Stimulated activated CD8-positive, alpha-beta memory T cell treated with anti-CD3 and anti-CD28 coated beads, Interleukin-12 subunit alpha, Interleukin-12 subunit beta, amount 100 ng/mL, for 1 hour (primary cell): Measurements from ENCODE around the gene TOPORS.
A peak's percentile ranks its signal among the peaks of the same experiment; 100 is the strongest.
"Not testable (repeated sequence)": the region's sequence is repeated elsewhere in the genome, so short reads cannot be mapped to it uniquely, and the experiment has no call there.

ENCODE experiments used
- DNase-seq: peaks from one replicate; pipeline ENCODE4 v3.0.0-alpha.2; 2020; ENCODE audit warnings: low read depth

TOPORS gene

DNA sequence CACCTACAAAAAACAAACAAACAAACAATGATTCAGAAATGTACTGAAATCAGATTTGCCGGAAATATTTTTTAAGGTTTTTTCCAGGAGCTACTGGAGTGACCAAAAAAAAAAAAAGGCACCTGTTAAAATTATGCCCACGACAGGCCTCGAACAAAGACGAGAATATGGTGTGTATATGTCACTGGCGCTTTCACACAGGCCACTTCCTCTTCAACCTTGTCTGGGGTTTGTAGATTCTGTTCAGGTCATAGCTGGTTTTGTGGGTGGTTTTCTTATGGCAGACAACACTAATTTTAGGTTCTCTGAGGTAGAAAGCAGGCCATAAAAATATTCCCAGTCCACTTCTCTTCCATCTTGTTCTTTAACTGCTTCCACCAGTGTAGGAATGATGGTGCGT is 13.6 kb upstream of the TOPORS start:
- no peak for DNase-seq

DNA sequence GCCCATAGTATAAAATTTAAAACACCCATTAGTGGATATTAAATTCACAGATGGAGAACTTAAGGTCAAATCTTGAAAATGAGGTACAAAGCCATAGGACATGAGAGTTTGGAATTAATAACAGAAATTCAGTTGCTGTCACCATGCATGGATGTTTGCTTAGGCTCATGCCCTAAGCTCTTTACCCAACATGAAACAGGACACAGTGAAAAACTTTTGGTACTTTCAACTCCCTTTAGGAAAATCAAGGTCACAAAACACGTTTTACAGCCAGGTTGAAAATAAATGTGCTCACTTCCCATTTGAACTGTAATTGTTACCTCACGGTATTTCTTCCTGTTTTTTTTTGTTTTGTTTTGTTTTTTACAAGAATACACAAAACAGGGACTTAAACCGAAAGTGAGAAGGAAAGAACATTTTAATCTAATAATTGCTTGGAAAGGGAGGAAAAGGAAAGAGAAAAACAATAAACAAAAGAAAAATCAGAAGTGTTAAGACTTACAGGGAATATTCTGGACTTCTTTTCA is 6.1 kb upstream of the TOPORS start:
- DNase-seq: no peak

DNA sequence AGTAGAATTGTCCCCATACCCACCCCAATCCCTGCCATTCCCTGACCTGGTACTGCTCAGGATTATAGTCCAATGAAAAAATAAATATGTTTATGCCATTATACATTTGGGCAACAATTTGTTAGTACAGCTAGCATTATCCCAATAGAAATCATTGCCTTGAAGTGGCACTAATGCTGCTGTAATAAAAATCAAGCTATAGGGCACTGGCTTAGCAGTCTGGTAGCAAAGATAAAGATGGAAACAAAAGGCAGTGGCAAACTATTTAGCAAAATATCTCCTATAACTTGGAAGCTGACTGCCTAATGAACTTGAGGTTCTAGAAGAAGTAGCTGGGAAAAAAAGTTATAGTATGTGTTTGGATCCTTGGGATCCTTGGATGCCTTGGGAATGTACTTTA is 2.2 kb upstream of the TOPORS start:
- DNase-seq: no peak

DNA sequence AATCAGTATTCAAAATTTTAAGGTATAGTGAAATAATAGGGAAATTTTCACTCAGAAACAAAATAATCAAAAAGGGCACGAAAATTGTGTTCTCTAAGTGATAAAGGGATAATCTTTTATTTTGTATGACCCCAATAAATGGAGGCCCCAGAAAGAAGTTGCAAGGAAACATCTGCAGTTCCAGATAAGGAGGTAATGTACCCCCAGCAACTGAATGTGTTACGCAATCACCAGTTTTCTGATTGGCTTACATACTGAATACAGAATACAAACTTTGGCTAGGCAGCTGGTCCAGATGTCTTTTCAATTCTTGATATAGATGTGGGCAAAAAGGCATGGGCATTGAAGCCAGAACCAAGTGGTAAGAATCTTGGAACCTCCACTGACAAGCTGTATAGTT is 1.7 kb upstream of the TOPORS start:
- no peak for DNase-seq

DNA sequence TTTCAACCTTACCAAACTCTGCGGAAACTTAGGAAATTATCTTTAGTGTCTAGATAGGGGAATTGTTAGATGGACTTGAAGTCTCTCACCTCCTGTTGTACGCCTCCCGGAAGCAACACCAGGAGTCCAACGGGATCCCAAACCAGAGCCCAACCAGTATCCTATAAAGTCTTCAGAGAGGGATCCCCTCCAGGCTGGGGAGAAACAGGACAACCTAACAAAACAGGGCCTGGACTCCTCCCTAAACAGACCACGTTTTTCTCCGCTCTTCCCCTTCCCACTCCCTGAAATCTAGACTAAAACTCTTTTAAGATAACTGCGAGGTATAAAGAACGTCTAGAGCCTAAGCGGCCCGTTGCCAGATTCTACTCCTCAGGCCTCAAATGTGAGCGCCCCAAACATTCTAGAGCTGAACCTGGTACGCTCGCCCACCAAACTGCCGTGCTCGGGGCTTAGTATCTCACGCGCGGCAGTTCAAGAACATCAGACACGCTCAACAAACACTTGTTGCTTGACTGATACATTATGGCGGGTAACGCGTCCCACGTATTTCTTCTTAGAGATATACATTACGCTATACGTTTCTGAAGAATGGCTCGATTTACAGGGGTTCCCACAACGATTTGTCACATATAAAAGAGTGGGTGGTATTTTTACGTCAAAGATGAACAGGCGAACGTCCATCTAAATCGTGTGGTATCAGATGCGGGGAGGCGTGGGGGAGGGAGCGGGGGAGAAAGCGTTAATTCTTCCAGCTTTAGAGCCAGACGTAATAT is 922 bp downstream of the TOPORS start:
- DNase-seq: peak; percentile 20

DNA sequence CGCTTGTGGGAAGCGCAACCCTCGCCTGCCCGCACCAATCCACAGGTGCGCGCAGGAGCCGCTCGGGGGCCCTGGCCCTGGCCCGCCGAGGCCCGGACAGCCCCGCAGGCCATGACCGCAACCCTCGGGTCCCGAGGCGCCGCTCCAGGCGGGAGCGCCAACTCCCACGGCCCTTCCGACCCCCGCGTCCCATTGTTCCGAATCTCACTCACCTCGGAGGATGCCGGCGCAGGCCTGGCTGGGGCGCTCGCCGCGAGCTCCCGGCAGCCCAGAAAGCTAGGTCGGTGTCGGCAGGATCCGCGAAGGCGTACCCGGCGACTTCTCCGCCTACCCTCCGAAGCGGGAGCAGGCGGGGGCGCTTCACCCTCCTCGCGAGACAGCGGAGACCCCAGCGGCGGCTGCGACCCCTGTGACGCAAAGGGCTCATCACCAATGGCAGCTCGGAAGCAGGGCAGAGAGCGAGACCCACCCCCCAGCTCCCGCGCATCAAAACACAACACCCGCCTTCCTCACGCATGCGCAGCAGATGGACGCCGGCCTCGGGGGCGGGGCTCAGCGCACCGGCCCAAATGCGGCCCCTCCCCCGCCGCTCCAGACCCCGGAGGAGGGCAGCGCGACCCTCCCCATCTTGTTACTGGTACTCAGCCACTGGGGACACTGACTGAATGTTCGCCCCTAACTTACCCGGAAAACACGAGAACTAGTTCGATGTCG is 1.7 kb downstream of the TOPORS start:
- DNase-seq: peak; percentile 93

DNA sequence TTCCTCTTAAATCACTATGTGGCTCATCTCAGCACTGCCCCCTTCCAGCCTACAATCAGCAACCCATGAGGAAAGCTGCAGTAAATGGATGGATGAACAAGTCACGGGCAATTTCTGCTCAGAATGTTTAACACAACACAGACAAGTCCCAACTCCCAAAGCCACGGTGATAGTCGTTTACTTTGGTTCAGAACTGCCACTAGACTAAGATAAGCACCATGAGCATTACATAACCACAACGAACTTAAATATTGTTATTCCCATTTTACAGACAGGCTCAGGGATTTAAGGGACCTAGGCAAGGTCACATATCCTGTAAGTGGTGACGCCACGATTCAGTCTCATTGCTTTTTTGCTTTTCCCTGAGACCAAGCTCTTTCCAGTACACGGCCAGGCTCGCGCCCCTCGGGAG is 2.2 kb downstream of the TOPORS start:
- DNase-seq: no peak

DNA sequence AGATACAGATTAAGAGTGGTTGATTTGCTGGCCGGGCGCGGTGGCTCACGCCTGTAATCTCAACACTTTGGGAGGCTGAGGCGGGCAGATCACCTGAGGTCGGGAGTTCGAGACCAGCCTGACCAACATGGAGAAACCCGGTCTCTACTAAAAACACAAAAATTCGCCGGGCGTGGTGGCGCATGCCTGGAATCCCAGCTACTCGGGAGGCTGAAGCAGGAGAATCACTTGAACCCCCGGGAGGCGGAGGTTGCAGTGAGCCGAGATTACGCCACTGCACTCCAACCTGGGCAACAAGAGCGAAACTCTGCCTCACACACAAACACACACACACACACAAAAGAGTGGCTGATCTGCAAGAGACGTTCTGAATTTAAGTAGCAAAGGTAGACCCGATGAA is 4.2 kb downstream of the TOPORS start:
- DNase-seq: not testable (repeated sequence)

DNA sequence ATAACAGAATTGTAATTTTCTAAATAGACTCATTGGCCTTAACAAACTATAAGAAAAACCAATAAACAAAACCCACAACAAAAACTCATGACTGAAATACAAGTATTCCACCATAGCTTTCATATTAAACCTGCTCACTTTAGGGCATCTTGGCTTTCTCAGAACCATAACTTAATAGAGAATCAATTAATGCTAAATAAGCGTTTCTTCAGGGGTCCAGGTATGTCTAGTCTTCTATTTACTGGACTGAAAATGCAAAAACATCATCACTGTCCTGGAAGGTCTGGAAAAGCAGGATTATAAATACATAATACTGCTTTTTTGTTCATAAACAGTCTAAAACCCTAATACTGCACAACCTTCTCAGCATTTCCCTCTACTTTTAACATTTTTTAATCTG is 6.5 kb downstream of the TOPORS start:
- DNase-seq: no peak

DNA sequence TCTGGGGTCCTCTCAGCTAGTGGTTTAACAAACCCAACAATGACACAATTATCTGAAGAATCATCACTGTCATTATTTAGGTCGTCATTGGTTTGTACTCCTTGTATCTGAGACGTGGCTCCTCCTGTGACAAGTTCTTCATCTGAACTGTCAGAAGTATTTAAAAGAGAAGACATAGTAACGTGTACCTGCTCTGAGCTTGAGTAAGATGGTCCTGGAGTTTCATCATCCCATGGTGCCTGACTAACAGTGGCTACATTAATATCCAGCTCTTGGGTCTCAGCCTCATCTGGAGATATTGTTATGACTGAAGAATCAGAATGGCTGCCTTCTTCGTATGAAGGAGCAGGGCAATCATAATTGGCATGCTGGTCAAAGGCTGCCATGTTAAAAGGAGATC is 9.3 kb downstream of the TOPORS start:
- no peak for DNase-seq

DNA sequence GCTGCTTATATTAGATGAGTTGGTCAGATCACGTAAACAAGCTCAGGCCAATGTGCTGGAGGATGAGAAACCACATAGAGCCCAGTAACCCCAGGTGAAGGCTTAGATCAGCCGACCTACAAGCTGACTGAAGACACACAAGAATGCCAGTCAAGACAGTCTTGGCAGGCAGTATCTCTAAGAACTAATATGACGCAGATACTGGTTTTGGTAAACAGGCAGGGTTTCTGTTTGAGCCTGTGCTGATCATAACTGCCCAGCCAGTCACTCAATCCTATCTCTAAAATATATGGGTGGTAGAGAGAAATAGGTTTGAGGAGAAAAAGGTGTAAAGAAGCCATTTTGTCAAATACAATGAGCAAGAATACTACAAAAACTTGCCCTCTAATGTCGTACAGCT is 18.6 kb downstream of the TOPORS start:
- no peak for DNase-seq

DNA sequence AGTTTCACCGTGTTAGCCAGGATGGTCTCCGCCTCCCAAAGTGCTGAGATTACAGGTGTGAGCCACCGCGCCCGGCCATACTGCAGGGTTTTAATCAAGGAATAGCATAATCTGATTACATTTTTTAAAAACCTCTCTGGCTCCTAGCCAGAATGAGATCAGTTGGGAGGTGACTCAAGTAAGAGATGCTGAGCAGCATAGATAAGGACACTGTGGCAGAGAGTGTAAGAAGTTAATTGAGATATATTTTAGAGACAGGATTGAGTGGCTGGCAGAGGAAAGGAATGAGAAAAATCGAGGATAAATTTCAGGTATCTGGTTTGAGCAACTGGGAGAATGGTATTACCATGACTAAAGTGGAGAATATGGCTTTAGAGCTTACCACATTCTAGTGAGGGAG is 19.1 kb downstream of the TOPORS start:
- no peak for DNase-seq

DNA sequence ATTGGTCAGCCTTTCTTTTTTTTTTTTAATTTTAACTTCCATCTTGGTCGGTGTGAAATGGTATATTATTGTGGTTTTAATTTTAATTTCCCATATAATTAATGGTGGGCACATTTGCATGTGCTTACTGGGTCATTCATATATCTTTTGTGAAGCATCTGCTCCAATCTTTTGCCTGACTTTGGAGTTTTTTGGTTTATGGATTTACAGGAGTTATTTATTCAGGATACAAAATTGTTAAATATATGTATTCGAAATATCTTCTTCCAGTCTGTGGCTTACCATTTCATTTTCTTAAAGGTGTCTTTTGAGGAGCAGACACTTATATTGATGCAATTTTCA is 25.7 kb downstream of the TOPORS start:
- no peak for DNase-seq

DNA sequence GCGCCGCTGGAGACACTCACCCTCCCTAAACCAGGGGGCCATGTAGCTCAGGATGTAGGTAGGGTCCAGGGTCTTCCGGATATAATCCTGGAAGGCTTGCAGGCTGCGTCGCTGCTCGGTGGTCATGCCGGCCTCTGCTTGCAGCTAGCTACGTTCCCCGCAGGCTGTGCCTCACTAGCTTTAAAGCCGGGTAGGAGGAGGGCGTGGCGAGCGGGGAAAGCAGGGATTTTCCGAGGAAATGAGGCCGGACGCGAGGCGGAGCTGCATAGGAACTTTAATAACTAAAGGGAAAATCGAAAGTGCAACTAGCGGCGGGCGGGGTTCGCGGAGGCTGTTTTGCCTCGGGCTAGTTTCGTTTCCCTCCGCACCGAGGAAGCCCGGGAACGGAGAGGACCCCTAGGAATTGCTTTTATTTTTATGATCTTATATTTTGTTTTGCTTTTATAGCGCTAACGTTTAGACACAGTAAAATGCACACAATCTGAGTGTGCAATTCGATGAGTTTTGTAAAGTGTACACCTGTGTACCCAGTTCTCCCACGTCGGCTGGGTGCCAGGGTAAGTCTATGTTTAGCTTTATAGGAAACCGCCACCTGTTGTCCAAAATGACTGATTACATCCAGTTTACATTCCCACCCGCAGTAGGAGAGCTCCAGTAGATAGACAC is 26.2 kb downstream of the TOPORS start, which contains the start of gene RIGI:
RIGI (minus strand) TSS at position 156 of the 666 bp plus-strand sequence; CDS start at position 126, 30 bp downstream.
- peak; percentile 71 for DNase-seq

DNA sequence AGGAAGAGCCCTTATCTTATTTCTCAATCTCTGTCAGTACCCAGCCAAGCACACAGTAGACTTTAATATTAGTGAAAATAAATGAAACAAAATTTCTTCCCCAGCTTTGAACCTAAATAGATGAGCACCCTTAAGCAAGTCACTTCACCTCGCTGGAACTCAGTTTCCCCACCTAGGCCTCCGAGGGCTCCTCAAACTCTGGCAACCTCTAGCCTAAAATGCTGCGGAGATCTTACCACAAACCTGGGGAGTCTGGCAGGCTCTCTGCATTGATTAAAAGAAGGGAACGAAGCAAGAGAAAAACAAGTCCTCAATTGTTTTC is 26.7 kb downstream of the TOPORS start:
- DNase-seq: no peak

DNA sequence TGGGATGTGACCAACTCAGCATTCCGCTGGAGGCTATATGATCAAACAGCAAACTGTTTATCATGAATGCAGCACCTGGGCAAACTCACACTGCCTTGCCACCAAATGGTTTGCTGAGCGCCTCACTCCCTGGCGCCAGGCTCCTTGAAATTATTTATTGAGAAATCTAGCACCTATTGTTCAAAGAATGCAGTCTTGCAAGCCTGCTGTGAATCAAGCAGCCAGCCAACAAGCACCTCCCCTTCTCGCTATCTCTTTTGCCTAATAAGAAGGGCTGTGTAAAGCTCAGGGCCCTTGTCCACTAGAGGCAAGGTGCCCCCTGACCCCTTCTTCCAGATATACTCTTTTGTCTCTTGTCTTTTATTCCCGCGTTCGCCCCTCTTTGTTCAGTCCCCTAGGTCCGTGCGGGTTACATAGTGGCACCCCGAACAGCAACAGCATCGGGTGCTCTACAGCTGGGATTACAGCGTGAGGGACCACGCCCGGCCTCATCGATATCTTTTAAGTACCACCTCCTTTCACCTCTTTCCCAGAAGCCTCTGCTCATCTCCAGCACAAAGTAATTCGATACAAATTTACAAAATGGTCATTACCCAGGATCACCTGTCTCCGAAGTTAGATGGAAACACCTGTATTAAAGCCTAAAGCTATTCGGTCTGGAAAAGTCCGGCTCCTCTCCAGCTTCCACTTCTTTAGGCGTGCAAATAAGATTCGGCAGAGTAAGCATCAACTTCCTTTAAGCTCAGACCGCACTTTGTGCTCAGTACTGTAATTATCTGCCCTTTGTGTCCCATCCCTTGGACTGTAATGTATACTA is 27.3 kb downstream of the TOPORS start:
- no peak for DNase-seq

DNA sequence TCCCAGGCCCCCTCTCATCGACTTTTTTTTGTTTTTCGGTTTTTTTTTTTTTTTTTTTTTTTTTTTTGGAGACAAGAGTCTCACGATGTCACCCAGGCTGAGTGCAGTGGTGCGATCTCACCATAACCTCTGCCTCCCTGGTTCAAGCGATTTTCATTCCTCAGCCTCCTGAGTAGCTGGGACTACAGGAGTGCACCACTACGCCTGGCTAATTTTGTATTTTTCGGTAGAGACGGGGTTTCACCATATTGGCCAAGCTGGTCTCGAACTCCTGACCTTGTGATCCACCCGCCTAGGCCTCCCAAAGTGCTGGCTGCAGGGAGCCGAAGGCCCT is 27.9 kb downstream of the TOPORS start:
- not testable (repeated sequence) for DNase-seq

DNA sequence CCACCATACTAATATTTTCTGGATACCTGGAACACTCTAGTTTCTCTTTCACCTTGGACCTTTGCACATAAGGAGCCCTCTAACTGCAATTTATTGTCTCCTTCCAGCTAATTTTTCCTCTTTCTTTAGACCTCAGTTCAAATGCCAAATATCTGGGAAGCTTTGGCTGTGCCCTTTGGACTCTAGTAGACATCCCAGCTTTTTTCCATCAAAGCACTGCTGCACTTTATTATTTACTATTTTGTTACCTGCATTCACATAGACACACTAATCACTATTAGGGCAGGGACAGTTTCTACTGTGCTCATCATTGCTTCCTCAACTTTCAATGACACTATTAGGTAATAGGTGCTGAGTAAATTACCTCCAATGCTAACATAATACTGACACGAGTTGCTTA is 28.5 kb downstream of the TOPORS start:
- DNase-seq: no peak

DNA sequence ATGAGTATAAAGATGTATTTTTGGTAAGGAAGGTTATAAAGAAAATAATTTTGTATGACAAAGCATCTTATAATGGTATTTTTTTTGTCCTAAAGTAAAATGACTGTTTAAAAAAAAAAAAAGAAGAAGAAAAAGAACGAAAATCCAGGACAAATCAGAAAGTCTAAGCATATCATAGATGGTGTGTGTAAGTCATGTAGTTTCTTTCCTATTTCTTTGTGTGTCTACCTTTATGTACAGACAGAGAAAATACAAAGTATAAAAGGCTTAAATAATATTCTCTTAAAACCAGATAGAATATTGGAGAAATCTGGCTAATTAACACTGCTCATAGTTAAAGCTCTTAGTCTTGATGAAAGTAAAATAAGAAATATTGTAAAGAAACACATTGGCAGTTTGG is 34.1 kb downstream of the TOPORS start:
- DNase-seq: no peak

DNA sequence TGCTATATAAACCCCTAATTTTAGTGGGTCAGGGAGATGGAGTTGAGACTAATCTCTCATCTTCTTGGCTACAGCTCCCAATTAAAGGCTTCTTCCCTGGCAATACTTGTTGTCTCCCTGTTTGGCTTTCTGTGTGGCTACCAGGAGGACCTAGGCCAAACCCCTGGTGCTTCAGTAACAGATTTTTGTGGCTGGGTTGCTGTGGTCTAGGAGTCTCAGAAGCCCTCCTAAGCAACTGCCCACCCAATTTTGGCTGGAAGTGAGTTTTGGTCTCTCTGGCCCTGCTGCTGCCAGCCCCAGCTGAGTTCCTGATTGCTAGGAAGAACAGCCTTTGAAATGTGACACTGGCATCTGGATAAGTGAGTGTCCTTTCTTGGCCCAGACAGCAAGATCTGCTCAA is 36.1 kb downstream of the TOPORS start:
- DNase-seq: no peak

DNA sequence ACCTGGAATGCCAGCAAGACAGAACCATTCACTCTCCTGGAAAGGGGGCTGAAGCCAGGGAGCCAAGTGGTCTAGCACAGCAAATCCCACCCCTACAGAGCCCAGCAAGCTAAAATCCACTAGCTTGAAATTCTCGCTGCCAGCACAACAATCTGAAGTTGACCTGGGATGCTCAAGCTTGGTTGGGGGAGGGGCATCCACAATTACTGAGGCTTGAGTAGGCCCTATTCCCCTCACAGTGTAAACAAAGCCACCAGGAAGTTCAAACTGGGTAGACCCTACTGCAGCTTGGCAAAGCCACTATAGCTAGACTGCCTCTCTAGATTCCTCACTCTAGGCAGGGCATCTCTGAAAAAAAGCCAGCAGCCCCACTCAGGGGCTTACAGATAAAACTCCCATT is 43.7 kb downstream of the TOPORS start:
- no peak for DNase-seq

DNA sequence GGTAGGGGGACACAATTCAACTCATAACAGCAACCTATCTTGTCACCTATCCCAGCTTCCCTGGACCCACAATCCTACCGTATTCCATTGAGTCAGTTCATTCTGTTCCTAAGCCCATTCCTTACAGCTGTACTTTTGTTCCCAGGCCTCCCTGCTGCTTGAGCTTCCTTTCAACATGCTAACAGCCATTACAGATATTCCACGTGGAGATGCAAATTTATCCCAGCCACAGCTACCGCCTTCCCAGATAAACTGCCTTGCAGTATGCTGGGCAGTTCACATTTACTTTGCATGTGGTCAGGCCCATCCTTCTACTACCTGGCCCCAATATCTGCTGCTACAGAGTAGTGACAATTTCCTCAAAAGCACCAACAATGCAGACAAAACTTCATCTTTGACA is 49.4 kb downstream of the TOPORS start:
- DNase-seq: no peak
